Ovary (tissue), 9 donors: Measurements from ENCODE around the gene TNFRSF1B. TPM values are rescaled to one million over a fixed set of nuclear protein-coding genes. Genes with fewer than 3 reads are reported as not detected.

Source experiments
- DNase-seq, 5 donors: peaks; one replicate each; pipeline ENCODE4 v3.0.0-alpha.2; 2019 to 2020
- H3K27ac ChIP-seq, 2 donors: fragments of 200-600 bp; one replicate each; pipeline versions ENCODE4 v1.5.1 to v1.8.0; 2019 to 2022
- H3K27me3 ChIP-seq: fragments of 200-600 bp; one replicate; pipeline ENCODE4 v1.8.0; 2022
- H3K36me3 ChIP-seq: fragments of 200-600 bp; sonication (generic); one replicate; pipeline ENCODE4 v1.5.1; 2019
- H3K4me1 ChIP-seq: one replicate; pipeline ENCODE4 v1.8.1; 2013; ENCODE audit warnings: mild to moderate bottlenecking, moderate library complexity; ENCODE audit not compliant: insufficient read depth
- H3K4me3 ChIP-seq: fragments of 200-600 bp; sonication (generic); one replicate; pipeline ENCODE4 v1.5.1; 2017
- H3K9me3 ChIP-seq, 2 donors: fragments of 200-600 bp in 1 of 2; sonication (generic) in 1 of 2; one replicate each; pipeline versions ENCODE4 v1.5.1 to v1.8.1; 2013 to 2019; ENCODE audit warnings: mild to moderate bottlenecking in 1 of 2, moderate library complexity in 1 of 2
- EP300 ChIP-seq: sonication (generic); formaldehyde crosslinking; IDR thresholded peaks from one replicate; pipeline ENCODE4 v1.6.1; 2017; ENCODE audit warnings: antibody characterized with exemption
- POLR2A ChIP-seq: fragments of 450-650 bp; IDR thresholded peaks from one replicate; pipeline ENCODE4 v1.6.1; 2017; ENCODE audit warnings: antibody characterized with exemption, mild to moderate bottlenecking, moderate library complexity
- WGBS, 3 donors: extraction: QIAGEN DNeasy Blood & Tissue Kit in 1 of 3; methylation state at CpG; one replicate each; pipeline versions ENCODE4 v1.1.5 to v1.1.7; 2013 to 2017; 5-methylcytosine and 5-hydroxymethylcytosine counted together
- intact Hi-C, 4 donors: fragments of 100-400 bp; cut with DNase I; formaldehyde crosslinking; loops; one replicate each; pipeline versions ENCODE4 v1.11.0 to v1.15.1; 2022 to 2023
- polyA plus RNA-seq, 2 donors: library from polyadenylated mRNA; stranded (reverse); fragments of 200-250 nt in 1 of 2; fragments of 350-450 nt in 1 of 2; fragmentation: Illumina TruSeq in 1 of 2; extraction: RNeasy Lipid Tissue Mini Kit (QIAGEN cat#74804) in 1 of 2; gene quantifications; one replicate each; pipeline ENCODE4 v1.2.3, GENCODE V29; 2013 to 2014
- total RNA-seq, 7 donors: library from RNA; depleted of rRNA in 2 of 7; stranded (reverse); fragments of >200 nt in 2 of 7; fragmentation: NEBNext Ultra II Directional in 3 of 7; extraction: Animal tissue kit (Norgen Biotek cat#: 25700) in 3 of 7; gene quantifications; one replicate each; pipeline versions ENCODE4 v1.1.0 to v1.2.4, GENCODE V29; 2016 to 2023
- TF ChIP-seq, protein P1 (sequence below), 3 donors: fragments of 450-650 bp in 2 of 3; fragments of 200-600 bp in 1 of 3; IDR thresholded peaks; one replicate each; pipeline versions ENCODE4 v1.5.1 to v1.8.0; 2016 to 2022; ENCODE audit warnings: antibody characterized with exemption in 3 of 3, mild to moderate bottlenecking in 1 of 3
- donor health status: DM: no; HTN: no; CAD: no; lungs with moderate emphysema.
- donor health status: DM: no; HTN: no; CAD: no.
- donor health status: Bipolar disorder and iron deficiency.
- donor health status: DM: yes; HTN: yes; CAD: no.
- donor health status: DM: no; HTN: no; CAD: no.
- donor health status: DM: yes; HTN: yes; CAD: no.

Gene TNFRSF1B
- total and polyA plus RNA-seq, 9 donors, result 10.3 to 27.6 (median 18.7) TPM

DNA sequence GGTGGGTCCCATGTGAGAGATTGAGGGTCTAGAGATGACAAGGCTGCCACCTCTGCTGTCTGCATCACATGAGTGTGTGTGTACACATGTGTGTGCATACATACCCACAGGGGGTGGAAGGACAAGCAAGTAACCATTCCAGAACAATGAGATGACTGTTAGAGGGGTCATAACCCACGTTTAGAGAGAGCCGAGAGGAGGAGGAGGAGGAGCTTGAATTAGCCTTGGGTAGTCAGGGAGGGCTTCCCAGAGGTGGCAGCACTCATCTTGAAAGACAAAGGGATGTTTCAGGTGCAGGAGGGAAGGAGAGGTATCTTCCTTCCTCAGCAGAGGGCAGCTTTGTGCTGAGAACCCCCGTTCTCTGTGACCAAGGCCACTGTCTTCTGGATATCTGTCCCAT lies 21.3 kb downstream of the TNFRSF1B start:
- no peak overlapping the region for H3K27ac ChIP-seq
- 61 to 66% (median 65%) methylated on average over 3 of the region's 3 CpGs for WGBS, 3 donors
- peaks cover 15% of the 10 kb centered on the region for H3K4me1 ChIP-seq
- no peaks in the 10 kb centered on the region for H3K9me3 ChIP-seq
- no peaks in the 10 kb centered on the region for H3K27me3 ChIP-seq
- no peak for DNase-seq
- TF ChIP-seq, protein P1, sequence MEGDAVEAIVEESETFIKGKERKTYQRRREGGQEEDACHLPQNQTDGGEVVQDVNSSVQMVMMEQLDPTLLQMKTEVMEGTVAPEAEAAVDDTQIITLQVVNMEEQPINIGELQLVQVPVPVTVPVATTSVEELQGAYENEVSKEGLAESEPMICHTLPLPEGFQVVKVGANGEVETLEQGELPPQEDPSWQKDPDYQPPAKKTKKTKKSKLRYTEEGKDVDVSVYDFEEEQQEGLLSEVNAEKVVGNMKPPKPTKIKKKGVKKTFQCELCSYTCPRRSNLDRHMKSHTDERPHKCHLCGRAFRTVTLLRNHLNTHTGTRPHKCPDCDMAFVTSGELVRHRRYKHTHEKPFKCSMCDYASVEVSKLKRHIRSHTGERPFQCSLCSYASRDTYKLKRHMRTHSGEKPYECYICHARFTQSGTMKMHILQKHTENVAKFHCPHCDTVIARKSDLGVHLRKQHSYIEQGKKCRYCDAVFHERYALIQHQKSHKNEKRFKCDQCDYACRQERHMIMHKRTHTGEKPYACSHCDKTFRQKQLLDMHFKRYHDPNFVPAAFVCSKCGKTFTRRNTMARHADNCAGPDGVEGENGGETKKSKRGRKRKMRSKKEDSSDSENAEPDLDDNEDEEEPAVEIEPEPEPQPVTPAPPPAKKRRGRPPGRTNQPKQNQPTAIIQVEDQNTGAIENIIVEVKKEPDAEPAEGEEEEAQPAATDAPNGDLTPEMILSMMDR (IDR thresholded peaks at IDR 0.05), result no peak
- TF ChIP-seq EP300, result no peak
- TF ChIP-seq POLR2A, result no peak
- no peaks in the 10 kb centered on the region for H3K36me3 ChIP-seq
- intact Hi-C loops, result no loop called here
- H3K4me3 ChIP-seq, result no peak overlapping the region

DNA sequence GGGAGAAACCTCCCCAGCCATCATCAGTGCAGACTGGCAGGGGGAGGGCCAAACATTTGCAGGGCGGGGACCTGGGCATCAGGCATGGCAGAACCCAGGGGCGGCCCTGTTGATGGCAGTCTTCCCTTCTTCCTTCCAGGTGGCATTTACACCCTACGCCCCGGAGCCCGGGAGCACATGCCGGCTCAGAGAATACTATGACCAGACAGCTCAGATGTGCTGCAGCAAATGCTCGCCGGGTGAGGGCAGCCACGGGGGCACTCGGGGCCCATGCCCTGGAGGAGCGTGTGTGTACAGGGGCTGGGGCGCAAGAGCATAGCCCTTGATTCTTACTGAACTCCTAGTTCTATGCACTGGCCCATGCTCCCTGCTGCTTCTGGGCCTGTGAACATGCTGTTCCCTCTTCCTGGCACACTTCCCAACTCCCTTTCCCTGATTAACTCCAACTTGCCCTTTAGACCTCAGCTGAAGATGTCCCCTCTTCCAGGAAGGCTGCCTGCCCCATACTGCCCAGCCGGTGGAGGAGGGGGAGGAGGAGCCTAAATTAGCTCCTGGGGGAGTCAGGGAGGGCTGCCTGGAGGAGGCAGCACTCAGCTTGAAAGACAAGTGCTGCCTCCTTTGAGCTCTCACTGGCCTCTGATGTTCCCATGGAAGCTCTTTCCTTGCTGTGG lies 22.0 kb downstream of the TNFRSF1B start:
- TF ChIP-seq POLR2A (no peak), EP300 (no peak)
- TF ChIP-seq, protein P1 (IDR thresholded peaks at IDR 0.05), result no peak

DNA sequence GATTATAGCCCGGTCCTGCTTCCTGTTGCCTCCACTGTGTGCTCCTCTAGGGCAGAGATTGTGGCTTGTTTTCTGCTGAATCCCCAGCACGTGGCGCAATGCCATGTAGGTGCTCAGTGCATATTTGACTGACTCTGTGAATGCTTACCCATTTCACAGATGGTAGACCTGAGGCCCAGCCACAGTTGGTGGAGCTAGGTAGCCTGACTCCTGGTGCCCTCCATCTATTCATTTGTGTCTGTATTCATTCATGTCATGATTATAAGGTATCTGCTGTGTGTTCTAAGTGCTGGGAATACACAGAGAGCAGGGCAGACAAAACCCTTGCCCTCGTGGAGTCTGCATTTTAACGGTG lies 22.5 kb downstream of the TNFRSF1B start:
- DNase-seq, result no peak
- Histone ChIP-seq H3K4me3 (no peak overlapping the region), H3K27ac (no peak overlapping the region), H3K27me3 (no peaks in the 10 kb centered on the region), H3K36me3 (no peaks in the 10 kb centered on the region), H3K4me1 (peaks cover 13% of the 10 kb centered on the region), H3K9me3 (no peaks in the 10 kb centered on the region)
- WGBS, 3 donors, result 72 to 80% (median 79%) methylated on average over 5 of the region's 5 CpGs
- TF ChIP-seq POLR2A (no peak), EP300 (no peak)
- TF ChIP-seq, protein P1 (IDR thresholded peaks at IDR 0.05), result no peak
- intact Hi-C loops, result no loop called here

More for the DNA sequence above, 22.0 kb downstream of the TNFRSF1B start:
- Histone ChIP-seq H3K27me3 (no peaks in the 10 kb centered on the region), H3K27ac (no peak overlapping the region), H3K9me3 (no peaks in the 10 kb centered on the region), H3K4me1 (peaks cover 15% of the 10 kb centered on the region), H3K4me3 (no peak overlapping the region), H3K36me3 (no peaks in the 10 kb centered on the region)
- no peak for DNase-seq
- intact Hi-C loops, result no loop called here
- WGBS, 3 donors, result 69 to 78% (median 78%) methylated on average over 13 of the region's 13 CpGs

DNA sequence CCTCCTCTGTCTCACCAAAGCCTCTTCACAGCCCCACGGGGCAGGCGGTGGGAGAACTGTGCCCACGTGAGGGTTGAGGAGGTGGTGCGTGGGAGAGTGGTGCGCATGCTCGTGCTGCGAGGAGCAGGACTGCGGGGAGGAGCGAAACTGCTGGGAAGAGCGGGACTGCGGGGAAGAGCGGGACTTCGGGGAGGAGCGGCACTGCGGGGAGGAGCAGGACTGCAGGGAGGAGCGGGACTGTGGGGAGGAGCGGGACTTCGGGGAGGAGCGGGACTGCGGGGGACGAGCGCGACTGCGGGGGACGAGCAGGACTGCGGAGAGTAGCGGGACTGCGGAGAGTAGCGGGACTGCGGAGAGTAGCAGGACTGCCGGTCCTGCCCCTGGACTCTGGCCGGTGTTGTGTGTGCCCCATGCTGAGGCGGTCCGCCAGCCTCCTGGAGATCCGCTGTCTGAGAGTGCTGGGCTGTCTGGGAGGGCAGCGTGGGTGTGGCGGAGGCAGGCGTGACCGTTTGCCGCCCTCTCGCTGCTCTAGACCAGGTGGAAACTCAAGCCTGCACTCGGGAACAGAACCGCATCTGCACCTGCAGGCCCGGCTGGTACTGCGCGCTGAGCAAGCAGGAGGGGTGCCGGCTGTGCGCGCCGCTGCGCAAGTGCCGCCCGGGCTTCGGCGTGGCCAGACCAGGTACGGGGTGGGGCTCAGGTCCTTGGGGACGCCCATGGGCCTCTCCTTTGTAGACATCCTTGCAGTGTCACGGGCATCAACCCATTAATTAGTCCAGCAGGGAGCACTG lies 24.6 kb downstream of the TNFRSF1B start:
- no peak overlapping the region for H3K4me3 ChIP-seq
- no peaks in the 10 kb centered on the region for H3K27me3 ChIP-seq
- no peaks in the 10 kb centered on the region for H3K36me3 ChIP-seq
- no peaks in the 10 kb centered on the region for H3K9me3 ChIP-seq
- no peak for DNase-seq
- TF ChIP-seq POLR2A, result no peak
- TF ChIP-seq, protein P1 (IDR thresholded peaks at IDR 0.05), result no peak
- no peak for TF ChIP-seq EP300
- intact Hi-C loops, result no loop called here
- H3K27ac ChIP-seq, result no peak overlapping the region
- H3K4me1 ChIP-seq, result no peaks in the 10 kb centered on the region
- 88 to 91% (median 91%) methylated on average over 58 of the region's 58 CpGs for WGBS, 3 donors
